GM13977 (cell line): Measurements from ENCODE around the gene CYP1B1.
A peak's percentile ranks its signal among the peaks of the same experiment; 100 is the strongest.
"Not testable (repeated sequence)": the region's sequence is repeated elsewhere in the genome, so short reads cannot be mapped to it uniquely, and the experiment has no call there.

ENCODE experiments used
- DNase-seq: peaks from one replicate; pipeline ENCODE4 v3.0.0; 2012; ENCODE audit warnings: low spot score
- CTCF ChIP-seq: IDR thresholded peaks from 2 replicates; pipeline ENCODE4 v1.5.1; 2012; ENCODE audit warnings: mild to moderate bottlenecking, control low read depth; ENCODE audit not compliant: insufficient read depth; ENCODE audit errors: extremely low read depth, missing control alignments
- in situ Hi-C: fragments of 300-500 bp; cut with MboI; formaldehyde crosslinking; loops from one replicate; pipeline ENCODE4 v1.12.0; 2022; ENCODE audit warnings: low sequenced_read_pairs, low pct_unique_long_range_greater_than_20kb, mixed read lengths, inconsistent platforms; ENCODE audit not compliant: unreplicated experiment

The CYP1B1 gene

DNA sequence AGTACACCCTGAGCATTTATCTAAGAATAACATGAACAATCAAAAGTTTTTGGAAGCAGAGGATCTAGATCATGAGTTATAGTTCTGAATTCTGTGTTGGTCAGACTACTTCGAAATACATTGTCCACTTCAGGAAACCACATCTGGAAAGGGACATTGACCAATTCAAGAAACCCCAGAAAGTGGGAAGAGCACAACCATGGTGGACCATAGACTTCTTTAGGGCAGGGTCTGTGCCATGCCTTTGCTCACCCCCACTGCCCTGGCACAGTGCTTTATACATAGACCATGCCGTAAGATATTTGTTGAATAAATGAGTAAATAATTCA, 44.3 kb upstream of the CYP1B1 start:
- in situ Hi-C loops: no loop called here
- TF ChIP-seq CTCF: no peak
- DNase-seq: no peak

DNA sequence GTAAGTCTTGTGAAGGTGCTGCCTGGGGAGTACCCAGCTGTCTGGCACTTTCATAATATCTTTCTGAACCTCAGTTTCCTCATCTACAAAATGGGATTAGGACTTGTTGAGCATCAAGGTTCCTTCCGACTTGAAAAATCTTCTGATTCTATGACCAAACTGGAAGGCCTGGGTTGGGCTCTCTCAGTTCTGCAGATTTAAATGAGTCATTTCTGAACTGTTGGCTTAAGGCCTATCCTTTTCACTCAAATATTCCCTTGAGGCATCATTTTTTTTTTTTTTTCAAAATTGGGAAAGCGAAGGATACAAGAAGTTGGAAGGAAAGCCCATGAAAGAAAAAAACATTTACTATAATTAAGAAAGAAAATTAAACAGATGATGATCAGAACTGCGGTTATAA, 40.8 kb upstream of the CYP1B1 start:
- TF ChIP-seq CTCF: no peak
- in situ Hi-C loops: no loop called here
- no peak for DNase-seq

- in situ Hi-C loops: no loop called here
- peak; percentile 96 for TF ChIP-seq CTCF
- peak; percentile 66 for DNase-seq
Observed at GRCh38 chr2:38115216-38116032, 39.5 kb upstream of the CYP1B1 start.

GRCh38 chr2:38113981-38114708, 38.2 kb upstream of the CYP1B1 start:
- DNase-seq: no peak
- no peak for TF ChIP-seq CTCF
- in situ Hi-C loops: no loop called here

DNA sequence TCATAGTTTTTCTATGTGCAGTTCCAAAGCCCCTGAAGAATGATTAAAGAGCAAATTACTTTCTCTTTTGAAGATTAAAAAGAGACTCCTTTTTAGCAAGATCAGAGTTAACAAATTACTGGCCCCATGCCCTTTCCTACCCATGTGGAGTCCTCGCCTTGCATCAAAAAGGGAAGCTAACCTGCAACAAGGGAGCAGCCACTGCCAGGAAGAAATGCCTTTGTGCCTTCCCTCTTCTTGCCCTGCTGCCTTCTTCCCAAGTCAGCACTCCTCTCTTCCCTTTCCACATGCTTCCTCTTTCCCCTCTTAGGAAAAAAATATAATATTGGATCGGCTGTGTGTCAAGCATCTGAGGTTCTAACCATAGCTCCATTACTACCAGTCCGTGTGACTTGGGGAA, 37.1 kb upstream of the CYP1B1 start:
- in situ Hi-C loops: no loop called here
- no peak for DNase-seq
- no peak for TF ChIP-seq CTCF

DNA sequence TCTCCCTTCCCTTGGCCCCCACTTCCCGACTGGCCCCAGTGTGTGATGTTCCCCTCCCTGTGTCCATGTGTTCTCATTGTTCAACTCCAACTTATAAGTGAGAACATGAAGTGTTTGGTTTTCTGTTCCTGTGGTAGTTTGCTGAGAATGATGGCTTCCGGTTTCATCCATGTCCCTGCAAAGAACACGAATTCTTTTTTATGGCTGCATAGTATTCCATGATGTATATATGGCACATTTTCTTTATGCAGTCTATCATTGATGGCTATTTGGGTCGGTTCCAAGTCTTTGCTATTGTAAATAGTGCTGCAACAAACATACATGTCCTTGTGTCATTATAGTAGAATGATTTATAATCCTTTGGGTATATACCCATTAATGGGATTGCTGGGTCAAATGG, 35.4 kb upstream of the CYP1B1 start:
- DNase-seq, in situ Hi-C loops: not testable (repeated sequence)

DNA sequence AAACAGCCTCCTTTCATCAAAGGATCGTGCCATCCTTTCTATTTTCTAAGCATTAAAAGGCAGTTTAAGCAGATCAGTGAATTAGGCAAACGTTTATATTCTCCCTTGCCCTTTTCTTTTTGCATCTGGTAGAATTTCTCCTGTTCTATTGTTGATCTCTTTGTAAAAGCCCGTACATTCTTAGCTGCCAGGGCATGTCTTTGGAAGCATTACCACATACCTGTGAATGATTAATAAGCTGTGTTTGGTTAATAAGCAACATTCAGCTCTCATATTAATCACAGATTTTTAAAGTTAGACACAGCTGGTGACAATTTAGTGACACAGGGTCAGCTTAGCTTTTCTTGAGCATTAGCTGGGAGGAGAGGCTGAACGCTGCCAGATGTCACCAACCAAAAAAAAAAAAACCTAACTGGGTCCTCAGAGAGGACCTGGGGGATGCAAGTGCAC, 33.8 kb upstream of the CYP1B1 start:
- no peak for DNase-seq
- no peak for TF ChIP-seq CTCF
- in situ Hi-C loops: no loop called here
